ENCODE results near the gene POLR3K.
A peak's percentile ranks its signal among the peaks of the same experiment; 100 is the strongest.

- TF ChIP-seq, protein P1, sequence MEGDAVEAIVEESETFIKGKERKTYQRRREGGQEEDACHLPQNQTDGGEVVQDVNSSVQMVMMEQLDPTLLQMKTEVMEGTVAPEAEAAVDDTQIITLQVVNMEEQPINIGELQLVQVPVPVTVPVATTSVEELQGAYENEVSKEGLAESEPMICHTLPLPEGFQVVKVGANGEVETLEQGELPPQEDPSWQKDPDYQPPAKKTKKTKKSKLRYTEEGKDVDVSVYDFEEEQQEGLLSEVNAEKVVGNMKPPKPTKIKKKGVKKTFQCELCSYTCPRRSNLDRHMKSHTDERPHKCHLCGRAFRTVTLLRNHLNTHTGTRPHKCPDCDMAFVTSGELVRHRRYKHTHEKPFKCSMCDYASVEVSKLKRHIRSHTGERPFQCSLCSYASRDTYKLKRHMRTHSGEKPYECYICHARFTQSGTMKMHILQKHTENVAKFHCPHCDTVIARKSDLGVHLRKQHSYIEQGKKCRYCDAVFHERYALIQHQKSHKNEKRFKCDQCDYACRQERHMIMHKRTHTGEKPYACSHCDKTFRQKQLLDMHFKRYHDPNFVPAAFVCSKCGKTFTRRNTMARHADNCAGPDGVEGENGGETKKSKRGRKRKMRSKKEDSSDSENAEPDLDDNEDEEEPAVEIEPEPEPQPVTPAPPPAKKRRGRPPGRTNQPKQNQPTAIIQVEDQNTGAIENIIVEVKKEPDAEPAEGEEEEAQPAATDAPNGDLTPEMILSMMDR (IDR thresholded peaks at IDR 0.05 in 2 of 3, conservative IDR thresholded peaks at IDR 0.05 in 1 of 3; ENCODE audit: borderline replicate concordance in 1 of 3, insufficient read depth in 1 of 3, low read depth in 2 of 3, low read length in 2 of 3): no peak
- peak; percentile 59 for TF ChIP-seq POLR2A (IDR thresholded peaks at IDR 0.05; ENCODE audit: borderline replicate concordance, extremely low read depth, insufficient read depth, insufficient read length)
- TF ChIP-seq, protein P2, sequence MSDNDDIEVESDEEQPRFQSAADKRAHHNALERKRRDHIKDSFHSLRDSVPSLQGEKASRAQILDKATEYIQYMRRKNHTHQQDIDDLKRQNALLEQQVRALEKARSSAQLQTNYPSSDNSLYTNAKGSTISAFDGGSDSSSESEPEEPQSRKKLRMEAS (IDR thresholded peaks at IDR 0.05): peak; percentile 48; the same call in 1 of the 2 replicates
- TF ChIP-seq RAD21 (IDR thresholded peaks at IDR 0.05; ENCODE audit: low read depth): no peak
- no peak for TF ChIP-seq EGR1 (IDR thresholded peaks at IDR 0.05; ENCODE audit: low read depth)
- no peak for TF ChIP-seq YY1 (IDR thresholded peaks at IDR 0.05; ENCODE audit: extremely low read depth, insufficient replicate concordance, low read depth, low read length)
Observed at GRCh38 chr16:53346-54236, at the start of gene POLR3K, which contains the start of gene SNRNP25.
